Gastroesophageal sphincter (tissue), 3 donors: ENCODE measurements around the gene LFNG.

Experiments
- CTCF ChIP-seq, 4 experiments: fragments of 200-600 bp in 2 of 4; fragments of 450-650 bp in 2 of 4; sonication (generic) in 1 of 4; IDR thresholded peaks; one replicate each; pipeline ENCODE4 v1.5.1; 2017 to 2019; ENCODE audit warnings: antibody characterized with exemption in 4 of 4, mild to moderate bottlenecking in 2 of 4, moderate library complexity in 2 of 4
- EP300 ChIP-seq: sonication (generic); formaldehyde crosslinking; IDR thresholded peaks from one replicate; pipeline ENCODE4 v1.6.1; 2017; ENCODE audit warnings: antibody characterized with exemption, mild to moderate bottlenecking
- POLR2A ChIP-seq, 2 donors: fragments of 450-650 bp; IDR thresholded peaks; one replicate each; pipeline ENCODE4 v1.6.1; 2017; ENCODE audit warnings: antibody characterized with exemption in 2 of 2, mild to moderate bottlenecking in 2 of 2, moderate library complexity in 1 of 2

- TF ChIP-seq CTCF (IDR thresholded peaks at IDR 0.05) (no peak), POLR2A (IDR thresholded peaks at IDR 0.05) (no peak), EP300 (no peak)
These were observed 43.3 kb upstream of the LFNG start, which contains the start of gene GRIFIN for GRCh38 chr7:2476298-2476697.
